ENCODE measurements around the gene IP6K3. TPM values are rescaled to one million over a fixed set of nuclear protein-coding genes. Genes with fewer than 3 reads are reported as not detected.

IP6K3 gene
- total RNA-seq, 1 experiment from 2014 or later = 6.8 TPM

- DNase-seq (ENCODE audit: low spot score) = no peak
Observed at GRCh38 chr6:33759887-33760629, 13.4 kb upstream of the IP6K3 start.

DNA sequence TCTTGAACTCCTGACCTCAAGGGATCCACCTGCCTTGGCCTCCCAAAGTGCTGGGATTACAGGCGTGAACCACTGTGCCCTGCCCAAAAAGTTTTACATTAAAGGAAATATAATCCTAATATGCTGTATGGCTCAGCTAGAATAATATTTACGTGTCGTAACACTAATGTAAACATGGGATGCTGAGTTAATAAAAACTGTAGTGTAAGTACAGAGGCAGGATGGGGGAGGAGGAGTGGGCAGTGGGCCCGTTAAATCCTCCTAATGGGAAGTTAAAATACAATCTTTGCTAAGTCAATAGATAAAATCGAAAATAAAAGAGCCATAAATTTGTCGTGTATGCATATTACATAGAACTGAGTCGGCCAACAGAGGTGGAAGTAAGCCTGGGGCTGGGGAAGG, 12.1 kb upstream of the IP6K3 start:
- DNase-seq (ENCODE audit: low spot score) = no peak

DNA sequence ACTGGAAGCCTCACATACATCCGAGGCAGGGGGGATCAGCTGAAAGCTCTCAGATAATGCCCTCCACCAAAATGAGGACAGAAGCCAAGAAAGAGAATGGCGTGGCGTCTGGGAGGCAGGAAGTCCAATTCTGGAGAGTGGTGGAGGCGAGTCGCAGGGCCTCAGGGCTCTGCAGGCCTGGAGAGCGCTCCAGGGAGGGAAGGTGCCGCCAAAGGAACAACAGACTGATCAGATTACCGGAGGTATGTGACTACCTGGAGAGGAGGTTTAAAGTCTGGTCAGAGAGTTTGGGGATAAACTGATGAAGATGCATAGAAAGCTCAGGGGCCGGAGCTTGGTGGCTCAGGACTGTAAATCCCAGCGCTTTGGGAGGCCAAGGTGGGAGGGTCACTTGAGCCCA, 11.2 kb upstream of the IP6K3 start:
- no peak for DNase-seq (ENCODE audit: low spot score)

DNA sequence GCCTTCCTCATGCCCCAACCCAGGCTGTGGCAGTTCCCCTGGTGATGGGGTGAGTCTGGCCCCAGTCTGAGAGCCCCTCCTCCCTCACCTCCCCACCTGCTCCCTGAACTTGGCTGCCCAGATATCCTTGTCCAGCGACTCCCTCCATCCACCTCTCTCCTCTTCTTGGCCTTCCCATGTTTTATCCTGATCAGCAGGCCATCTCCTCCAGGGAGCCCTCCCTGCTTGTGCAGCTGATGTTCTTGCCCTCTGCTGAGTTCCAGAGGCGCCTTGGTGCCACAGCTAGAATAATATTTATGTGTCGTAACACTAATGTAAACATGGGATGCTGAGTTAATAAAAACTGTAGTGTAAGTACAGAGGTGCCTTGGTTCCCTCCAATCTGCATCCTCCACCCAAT, 10.4 kb upstream of the IP6K3 start:
- DNase-seq (ENCODE audit: low spot score) = no peak

GRCh38 chr6:33756211-33756954, 9.7 kb upstream of the IP6K3 start:
- DNase-seq (ENCODE audit: low spot score) = no peak

GRCh38 chr6:33755070-33755869, 8.6 kb upstream of the IP6K3 start:
- no peak for DNase-seq (ENCODE audit: low spot score)

GRCh38 chr6:33754222-33754621, 7.5 kb upstream of the IP6K3 start:
- DNase-seq (ENCODE audit: low spot score) = no peak

DNA sequence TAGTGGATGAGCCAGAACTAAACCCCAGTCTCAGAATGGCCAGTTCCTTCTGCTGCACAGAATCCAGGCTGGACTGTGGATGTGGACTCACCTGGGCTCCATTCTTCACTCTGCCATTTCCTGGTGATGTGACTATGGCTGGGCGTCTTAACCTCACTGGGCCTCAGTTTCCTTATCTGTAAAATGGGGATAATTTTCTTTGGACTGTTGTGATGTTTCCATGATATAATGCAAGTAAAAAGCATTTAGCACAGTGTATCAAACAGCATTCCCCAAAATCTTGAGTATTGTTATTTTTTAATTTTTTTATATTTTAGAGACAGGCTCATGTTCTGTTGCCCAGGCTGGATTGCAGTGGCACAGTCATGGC, 5.9 kb upstream of the IP6K3 start:
- no peak for DNase-seq (ENCODE audit: low spot score)

GRCh38 chr6:33751771-33752645, 5.3 kb upstream of the IP6K3 start:
- DNase-seq (ENCODE audit: low spot score) = no peak

DNA sequence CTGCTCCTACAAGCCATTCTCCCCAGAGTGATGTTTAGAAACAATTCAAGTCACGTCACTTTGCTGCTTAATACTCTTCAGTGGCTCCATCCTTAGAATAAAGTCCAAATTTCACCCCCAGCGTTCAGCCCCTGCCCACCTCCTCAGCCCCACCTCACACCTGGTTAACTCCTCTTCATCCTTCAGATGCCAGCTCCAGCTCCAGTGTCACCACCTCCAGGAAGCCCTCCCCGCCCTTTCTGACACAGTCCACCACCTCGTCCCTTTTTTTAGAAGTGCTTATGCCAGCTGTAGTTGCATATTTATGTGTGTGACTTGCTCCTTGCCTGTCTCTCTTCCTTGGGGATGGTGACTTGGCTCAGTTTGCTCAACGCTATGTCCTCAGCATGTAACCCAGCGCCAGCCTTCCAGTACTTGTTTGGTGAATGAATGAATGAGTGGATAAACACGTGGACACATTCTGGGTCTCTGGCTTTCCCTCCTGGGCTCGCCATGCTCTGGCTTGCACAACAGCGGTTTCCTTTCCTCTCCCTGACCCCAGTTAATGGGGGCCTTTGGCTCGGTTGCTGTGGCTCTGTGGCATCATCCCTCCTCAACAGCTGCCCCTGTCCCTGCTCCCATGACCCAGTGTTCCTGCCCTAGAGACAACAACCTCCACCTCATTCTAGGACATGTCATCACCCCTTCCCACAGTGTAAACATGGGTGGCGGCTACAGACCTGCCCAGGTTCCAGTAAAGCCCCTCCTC, 3.7 kb upstream of the IP6K3 start:
- no peak for DNase-seq (ENCODE audit: low spot score)

- DNase-seq (ENCODE audit: low spot score) = no peak
Observed at GRCh38 chr6:33749401-33749800, 2.7 kb upstream of the IP6K3 start.

DNA sequence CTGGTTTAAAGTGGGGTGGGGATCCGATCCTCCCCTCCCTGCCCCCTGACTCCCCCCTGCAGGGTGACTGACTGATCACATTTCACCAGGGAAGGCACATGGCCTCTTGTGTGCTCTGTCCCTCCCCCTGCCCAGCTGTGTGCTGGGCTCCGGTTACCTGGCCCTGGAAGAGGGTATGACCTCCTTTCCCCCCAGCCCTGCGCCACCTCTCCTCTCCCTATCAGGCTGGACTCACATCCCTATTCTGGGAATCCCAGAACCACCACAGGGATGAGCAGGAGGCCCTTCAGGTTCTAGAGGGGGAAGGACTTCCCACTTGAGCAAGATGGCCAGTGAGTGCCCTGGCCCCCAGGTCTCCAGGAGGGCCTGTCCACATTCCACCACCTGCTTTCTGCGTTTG, 2.1 kb upstream of the IP6K3 start:
- no peak for DNase-seq (ENCODE audit: low spot score)

DNA sequence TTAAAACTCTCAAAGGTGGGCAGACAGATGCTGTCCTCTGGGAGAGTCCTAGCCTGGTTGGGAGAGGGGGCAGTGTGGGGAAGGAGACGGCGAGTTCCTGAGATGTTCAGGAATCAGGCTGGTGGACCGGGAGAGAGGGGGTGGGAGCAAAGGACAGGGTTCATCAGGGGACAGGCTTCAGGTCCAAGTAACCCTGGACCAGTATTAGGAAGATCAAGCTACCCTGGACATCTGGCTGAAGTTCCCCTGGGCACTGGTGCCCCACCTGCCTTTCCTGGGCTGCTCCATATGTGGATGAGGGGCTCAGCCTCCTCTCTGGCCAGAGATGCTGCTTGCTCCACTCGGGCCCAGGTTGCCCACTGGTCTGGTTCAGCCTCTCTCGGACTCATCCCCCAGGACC, 1.1 kb upstream of the IP6K3 start:
- no peak for DNase-seq (ENCODE audit: low spot score)

GRCh38 chr6:33746036-33746600, 587 bp downstream of the IP6K3 start:
- peak; percentile 70 for DNase-seq (ENCODE audit: low spot score)

DNA sequence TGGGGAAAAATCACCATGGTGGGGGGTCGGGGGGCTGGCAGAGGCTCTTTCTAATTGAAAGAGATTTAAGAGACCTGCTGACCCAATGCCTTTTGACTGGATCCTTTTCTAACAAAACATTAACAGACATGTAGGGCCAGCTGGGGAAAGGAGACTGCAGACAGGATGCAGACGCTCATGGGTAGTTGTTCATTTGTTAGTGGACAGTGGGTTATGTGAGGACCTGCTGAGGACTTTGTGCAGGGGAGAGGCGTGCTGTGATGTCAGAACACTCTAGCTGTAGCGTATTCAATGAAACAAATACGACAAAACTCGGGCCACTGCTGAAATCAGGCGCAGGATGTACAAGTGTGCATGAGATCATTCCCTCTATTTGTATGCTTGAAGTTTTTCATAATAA, 1.2 kb downstream of the IP6K3 start:
- DNase-seq (ENCODE audit: low spot score) = no peak

GRCh38 chr6:33744895-33745546, 1.7 kb downstream of the IP6K3 start:
- DNase-seq (ENCODE audit: low spot score) = peak; percentile 32

DNA sequence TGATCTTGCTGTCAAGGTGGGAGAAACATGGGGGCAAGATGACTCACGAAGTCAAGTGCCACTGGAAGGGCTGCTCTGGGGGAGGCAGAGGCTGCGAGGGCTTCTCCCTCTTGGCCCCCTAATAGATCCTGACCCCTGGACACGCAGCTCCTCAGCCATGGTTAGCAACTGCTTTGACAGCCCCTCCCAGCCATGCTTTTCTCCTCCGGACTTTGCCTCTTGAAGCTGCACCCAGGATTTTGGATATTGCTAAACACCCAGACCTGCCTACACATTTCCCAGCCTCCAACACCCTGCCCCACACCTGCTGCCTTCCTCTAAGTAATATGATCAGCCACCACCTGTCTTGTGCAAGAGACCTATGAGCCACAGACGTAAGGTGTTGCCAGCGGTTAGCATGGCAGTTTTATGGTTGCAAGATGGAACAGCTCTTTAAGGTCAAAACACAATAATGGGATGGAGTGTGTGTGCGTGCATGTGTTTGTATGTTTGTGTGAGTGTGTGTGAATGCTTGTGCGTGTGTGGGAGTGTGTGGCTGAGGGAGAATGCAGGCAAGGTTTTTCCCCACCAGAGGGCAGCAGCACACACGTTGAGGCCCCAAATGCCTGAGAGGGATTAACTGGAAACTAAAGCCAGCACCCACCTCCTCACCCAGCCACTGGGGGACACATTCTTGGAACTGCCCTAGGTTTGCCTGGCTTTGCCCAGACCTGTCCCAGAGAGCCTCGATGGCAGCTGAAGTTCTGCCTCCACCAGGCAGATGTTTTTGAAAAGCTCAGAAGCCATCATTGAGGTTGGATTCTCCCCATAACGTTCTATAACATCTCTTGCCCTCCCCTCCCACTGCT, 2.5 kb downstream of the IP6K3 start:
- peak; percentile 57 for DNase-seq (ENCODE audit: low spot score)

DNA sequence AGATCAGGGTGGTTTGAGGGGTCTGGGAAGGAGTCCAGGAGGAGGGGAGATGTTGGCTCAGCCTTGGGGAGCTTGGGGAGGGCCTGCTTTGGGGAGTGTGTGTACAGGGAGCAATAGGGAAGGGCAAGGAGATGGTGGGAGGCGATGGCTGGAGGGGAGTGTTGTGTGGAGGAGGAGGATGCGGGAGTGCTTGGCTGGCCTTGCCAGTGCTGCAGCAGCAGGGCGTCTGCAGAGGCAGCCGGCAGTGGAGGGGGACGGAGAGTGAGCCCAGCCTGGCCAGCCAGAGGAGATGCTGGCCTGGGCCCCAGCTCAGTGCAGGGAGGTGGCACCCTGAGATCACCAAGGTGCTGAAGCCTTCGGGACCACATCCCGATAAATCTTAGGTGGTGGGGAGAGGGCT, 3.9 kb downstream of the IP6K3 start:
- no peak for DNase-seq (ENCODE audit: low spot score)

DNA sequence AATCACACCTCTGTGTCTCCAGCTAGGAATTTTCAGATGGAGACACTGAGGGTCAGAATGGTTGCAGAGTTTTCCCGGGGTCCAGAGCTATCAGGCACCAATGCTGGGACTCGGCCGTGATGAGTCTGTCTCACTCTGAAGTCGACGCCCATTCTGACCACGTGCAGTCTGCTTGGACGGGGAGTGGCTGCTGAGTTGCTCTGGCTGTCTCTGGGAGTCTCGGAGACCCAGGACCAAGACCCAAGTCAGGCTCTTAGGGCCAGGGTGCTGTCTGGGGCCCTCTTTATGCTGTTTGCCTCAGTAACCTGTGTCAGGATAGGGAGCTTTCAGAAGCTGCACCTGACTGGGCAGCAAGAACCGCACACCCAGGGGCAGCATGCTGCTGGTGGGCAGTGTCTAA, 4.6 kb downstream of the IP6K3 start:
- DNase-seq (ENCODE audit: low spot score) = peak; percentile 16
